NCI-H510A (cell line): ENCODE data around the gene DICER1.
A peak's percentile ranks its signal among the peaks of the same experiment; 100 is the strongest.

Source experiments
- DNase-seq: peaks from one replicate; lab custom pipeline; 2025; lab: John Stamatoyannopoulos, UW

The DICER1 gene

GRCh38 chr14:95125915-95126314 is 31.4 kb downstream of the DICER1 start:
- DNase-seq = no peak

GRCh38 chr14:95125221-95125620 is 32.1 kb downstream of the DICER1 start:
- DNase-seq = no peak

- DNase-seq = peak; percentile 67
Observed at GRCh38 chr14:95123891-95124579, 33.3 kb downstream of the DICER1 start.

- DNase-seq = no peak
Observed at GRCh38 chr14:95122621-95122945, 34.7 kb downstream of the DICER1 start.

- no peak for DNase-seq
Observed at GRCh38 chr14:95121911-95122620, 35.3 kb downstream of the DICER1 start.

- DNase-seq = no peak
Observed at GRCh38 chr14:95119336-95119735, 38.0 kb downstream of the DICER1 start.

- no peak for DNase-seq
Observed at GRCh38 chr14:95117937-95118721, 39.2 kb downstream of the DICER1 start.

GRCh38 chr14:95113476-95113875 is 43.9 kb downstream of the DICER1 start:
- no peak for DNase-seq

- no peak for DNase-seq
Observed at GRCh38 chr14:95111507-95112164, 45.7 kb downstream of the DICER1 start.

- DNase-seq = no peak
Observed at GRCh38 chr14:95110178-95110577, 47.2 kb downstream of the DICER1 start.

- no peak for DNase-seq
Observed at GRCh38 chr14:95107711-95108110, 49.6 kb downstream of the DICER1 start.

GRCh38 chr14:95106971-95107370 is 50.4 kb downstream of the DICER1 start:
- DNase-seq = no peak

- DNase-seq = no peak
Observed at GRCh38 chr14:95104911-95105310, 52.4 kb downstream of the DICER1 start.

- no peak for DNase-seq
Observed at GRCh38 chr14:95102680-95103044, 54.7 kb downstream of the DICER1 start.

- DNase-seq = no peak
Observed at GRCh38 chr14:95101736-95102679, 55.3 kb downstream of the DICER1 start.

GRCh38 chr14:95098984-95099599 is 58.2 kb downstream of the DICER1 start:
- DNase-seq = peak; percentile 32

- no peak for DNase-seq
Observed at GRCh38 chr14:95097385-95097784, 59.9 kb downstream of the DICER1 start.

GRCh38 chr14:95096476-95096875 is 60.9 kb downstream of the DICER1 start:
- no peak for DNase-seq

GRCh38 chr14:95095996-95096395 is 61.3 kb downstream of the DICER1 start:
- no peak for DNase-seq

- no peak for DNase-seq
Observed at GRCh38 chr14:95092723-95093122, 64.6 kb downstream of the DICER1 start.

- no peak for DNase-seq
Observed at GRCh38 chr14:95091581-95091980, 65.7 kb downstream of the DICER1 start.
